Measurements from ENCODE around the gene ELANE. TPM values are rescaled to one million over a fixed set of nuclear protein-coding genes. Genes with fewer than 3 reads are reported as not detected.

The ELANE gene
- total and polyA plus RNA-seq, 4 donors: 0.17 to 37.4 (median 1.8) TPM

GRCh38 chr19:863315-863620 lies 11.2 kb downstream of the ELANE start:
- DNase-seq (ENCODE audit: low spot score): no peak
- Histone ChIP-seq H3K36me3 (ENCODE audit: control insufficient read depth in 4 of 4, insufficient read depth in 3 of 4, low read depth in 1 of 4, low read length in 3 of 4) (peaks cover 0 to 10% (median 4%) of the 10 kb centered on the region in 4 donors), H3K9me3 (ENCODE audit: control insufficient read depth in 4 of 4, low read length in 3 of 4) (peaks cover 0 to 1% (median 0%) of the 10 kb centered on the region in 4 donors), H3K27ac (ENCODE audit: low read depth in 1 of 2, low read length in 2 of 2) (no peak overlapping the region), H3K4me1 (ENCODE audit: control insufficient read depth in 4 of 4, insufficient read depth in 4 of 4, low read length in 3 of 4) (peaks cover 0 to 20% (median 11%) of the 10 kb centered on the region in 4 donors), H3K9ac (ENCODE audit: low read depth in 1 of 2, low read length in 2 of 2) (no peak overlapping the region), H3K4me3 (ENCODE audit: low read depth in 1 of 3, low read length in 3 of 3) (no peak overlapping the region), H3K27me3 (ENCODE audit: control insufficient read depth in 4 of 4, insufficient read depth in 4 of 4, low read length in 3 of 4) (no peaks in the 10 kb centered on the region)
- TF ChIP-seq NR2F2 (IDR thresholded peaks at IDR 0.05) (no peak), GABPA (IDR thresholded peaks at IDR 0.05 in 1 of 2, conservative IDR thresholded peaks at IDR 0.05 in 1 of 2) (no peak), HNF4A (conservative IDR thresholded peaks at IDR 0.05) (no peak), FOXA2 (IDR thresholded peaks at IDR 0.05) (no peak), REST (IDR thresholded peaks at IDR 0.05) (no peak), CTCF (IDR thresholded peaks at IDR 0.05; ENCODE audit: low read depth, low read length, missing input control) (no peak), RAD21 (IDR thresholded peaks at IDR 0.05) (no peak), ZBTB33 (IDR thresholded peaks at IDR 0.05) (no peak), ATF3 (IDR thresholded peaks at IDR 0.05) (no peak)
- WGBS: 64% methylated on average over 7 of the region's 7 CpGs

GRCh38 chr19:866769-867300 lies 14.7 kb downstream of the ELANE start:
- peaks cover 0 to under 1% (median 0%) of the 10 kb centered on the region in 4 donors for H3K9me3 ChIP-seq (ENCODE audit: control insufficient read depth in 4 of 4, low read length in 3 of 4)
- H3K27me3 ChIP-seq (ENCODE audit: control insufficient read depth in 4 of 4, insufficient read depth in 4 of 4, low read length in 3 of 4): no peaks in the 10 kb centered on the region
- no peak overlapping the region for H3K9ac ChIP-seq (ENCODE audit: low read depth in 1 of 2, low read length in 2 of 2)
- H3K4me1 ChIP-seq (ENCODE audit: control insufficient read depth in 4 of 4, insufficient read depth in 4 of 4, low read length in 3 of 4): peaks cover 0 to 13% (median 6%) of the 10 kb centered on the region in 4 donors
- DNase-seq (ENCODE audit: low spot score): no peak
- no peak for TF ChIP-seq ZBTB33 (IDR thresholded peaks at IDR 0.05)
- no peak for TF ChIP-seq RAD21 (IDR thresholded peaks at IDR 0.05)
- no peak for TF ChIP-seq FOXA2 (IDR thresholded peaks at IDR 0.05)
- no peak for TF ChIP-seq GABPA (IDR thresholded peaks at IDR 0.05 in 1 of 2, conservative IDR thresholded peaks at IDR 0.05 in 1 of 2)
- TF ChIP-seq ATF3 (IDR thresholded peaks at IDR 0.05): no peak
- no peak for TF ChIP-seq SP1 (IDR thresholded peaks at IDR 0.05)
- TF ChIP-seq JUND (IDR thresholded peaks at IDR 0.05): no peak
- TF ChIP-seq HNF4A (conservative IDR thresholded peaks at IDR 0.05): no peak
- H3K27ac ChIP-seq (ENCODE audit: low read depth in 1 of 2, low read length in 2 of 2): no peak overlapping the region
- no peak overlapping the region for H3K4me3 ChIP-seq (ENCODE audit: low read depth in 1 of 3, low read length in 3 of 3)
- H3K36me3 ChIP-seq (ENCODE audit: control insufficient read depth in 4 of 4, insufficient read depth in 3 of 4, low read depth in 1 of 4, low read length in 3 of 4): peaks cover 0 to 32% (median 9%) of the 10 kb centered on the region in 4 donors
- 90% methylated on average over 35 of the region's 38 CpGs for WGBS
